Large intestine (tissue), 3 donors: ENCODE measurements around the gene RPS5. TPM values are rescaled to one million over a fixed set of nuclear protein-coding genes. Genes with fewer than 3 reads are reported as not detected.
A peak's percentile ranks its signal among the peaks of the same experiment; 100 is the strongest.
"Not testable (repeated sequence)": the region's sequence is repeated elsewhere in the genome, so short reads cannot be mapped to it uniquely, and the experiment has no call there.

Experiments
- DNase-seq, 2 donors: peaks; one replicate each; pipeline versions ENCODE4 v3.0.0 to v3.0.0-alpha.2; 2013
- H3K27ac ChIP-seq: one replicate; pipeline ENCODE4 v1.5.1; 2013; ENCODE audit warnings: low read length
- H3K27me3 ChIP-seq: 2 replicates; pipeline ENCODE4 v1.6.1; 2013; ENCODE audit warnings: low read length; ENCODE audit not compliant: control insufficient read depth, insufficient read depth
- H3K36me3 ChIP-seq: 2 replicates; pipeline ENCODE4 v1.6.1; 2013; ENCODE audit warnings: low read length; ENCODE audit not compliant: control insufficient read depth, insufficient read depth
- H3K4me1 ChIP-seq: one replicate; pipeline ENCODE4 v1.6.1; 2013; ENCODE audit warnings: low read length; ENCODE audit not compliant: control insufficient read depth, insufficient read depth
- H3K4me3 ChIP-seq: one replicate; pipeline ENCODE4 v1.5.1; 2013; ENCODE audit warnings: low read length
- H3K9me3 ChIP-seq: one replicate; pipeline ENCODE4 v1.6.1; 2013; ENCODE audit warnings: mild to moderate bottlenecking, low read depth, low read length, moderate library complexity; ENCODE audit not compliant: control insufficient read depth
- WGBS: methylation state at CpG from one replicate; pipeline ENCODE4 v1.1.5; 2013; ENCODE audit warnings: low lambda C conversion rate; ENCODE audit not compliant: insufficient coverage; 5-methylcytosine and 5-hydroxymethylcytosine counted together
- polyA plus RNA-seq: library from polyadenylated mRNA; unstranded; fragments of 120-200 nt; gene quantifications from one replicate; pipeline ENCODE4 v1.2.1, GENCODE V29; 2013

RPS5 gene
- polyA plus RNA-seq, 1 donor: 1,486 TPM

GRCh38 chr19:58396691-58397532 lies 9.8 kb downstream of the RPS5 start:
- H3K27me3 ChIP-seq: peaks cover 29% of the 10 kb centered on the region
- no peak overlapping the region for H3K4me3 ChIP-seq
- H3K9me3 ChIP-seq: peaks cover 3% of the 10 kb centered on the region
- H3K27ac ChIP-seq: no peak overlapping the region
- peaks cover 12% of the 10 kb centered on the region for H3K4me1 ChIP-seq
- H3K36me3 ChIP-seq: peaks cover 34% of the 10 kb centered on the region
- WGBS: no CpG with 5 or more reads among the region's 58 CpGs
- no peak for DNase-seq

GRCh38 chr19:58397533-58398037 lies 10.5 kb downstream of the RPS5 start:
- H3K27me3 ChIP-seq: peaks cover 29% of the 10 kb centered on the region
- no peak overlapping the region for H3K4me3 ChIP-seq
- DNase-seq: no peak
- peaks cover 28% of the 10 kb centered on the region for H3K36me3 ChIP-seq
- peaks cover 15% of the 10 kb centered on the region for H3K4me1 ChIP-seq
- WGBS: no CpG with 5 or more reads among the region's 7 CpGs
- peaks cover 3% of the 10 kb centered on the region for H3K9me3 ChIP-seq
- H3K27ac ChIP-seq: no peak overlapping the region

- WGBS: no CpG with 5 or more reads among the region's 4 CpGs
- Histone ChIP-seq H3K36me3 (peaks cover 23% of the 10 kb centered on the region), H3K4me3 (no peak overlapping the region), H3K9me3 (peaks cover 3% of the 10 kb centered on the region), H3K4me1 (peaks cover 15% of the 10 kb centered on the region), H3K27me3 (peaks cover 29% of the 10 kb centered on the region), H3K27ac (no peak overlapping the region)
- no peak for DNase-seq
These were observed 11.0 kb downstream of the RPS5 start for GRCh38 chr19:58398087-58398486.

- H3K27me3 ChIP-seq: peaks cover 29% of the 10 kb centered on the region
- H3K9me3 ChIP-seq: peaks cover 3% of the 10 kb centered on the region
- no peak overlapping the region for H3K27ac ChIP-seq
- WGBS: no CpG with 5 or more reads among the region's 6 CpGs
- peaks cover 18% of the 10 kb centered on the region for H3K36me3 ChIP-seq
- DNase-seq: no peak
- peaks cover 17% of the 10 kb centered on the region for H3K4me1 ChIP-seq
- H3K4me3 ChIP-seq: no peak overlapping the region
These were observed 11.5 kb downstream of the RPS5 start for GRCh38 chr19:58398545-58398944.

GRCh38 chr19:58399903-58400302 lies 12.8 kb downstream of the RPS5 start:
- peaks cover 5% of the 10 kb centered on the region for H3K36me3 ChIP-seq
- H3K9me3 ChIP-seq: peaks cover 3% of the 10 kb centered on the region
- no peak overlapping the region for H3K4me3 ChIP-seq
- no peak overlapping the region for H3K27ac ChIP-seq
- WGBS: no CpG with 5 or more reads among the region's 3 CpGs
- DNase-seq: no peak
- H3K27me3 ChIP-seq: peaks cover 29% of the 10 kb centered on the region
- H3K4me1 ChIP-seq: peaks cover 19% of the 10 kb centered on the region

- H3K4me1 ChIP-seq: peaks cover 19% of the 10 kb centered on the region
- no peaks in the 10 kb centered on the region for H3K36me3 ChIP-seq
- no CpG with 5 or more reads among the region's 18 CpGs for WGBS
- H3K9me3 ChIP-seq: peaks cover 3% of the 10 kb centered on the region
- DNase-seq: no peak
- H3K27ac ChIP-seq: no peak overlapping the region
- peak overlapping the region; percentile 45 for H3K4me3 ChIP-seq
- H3K27me3 ChIP-seq: peaks cover 25% of the 10 kb centered on the region
These were observed 13.3 kb downstream of the RPS5 start for GRCh38 chr19:58400316-58400915.

GRCh38 chr19:58400916-58401839 lies 14.1 kb downstream of the RPS5 start:
- Histone ChIP-seq H3K27me3 (peaks cover 18% of the 10 kb centered on the region), H3K27ac (peak overlapping the region; percentile 86), H3K9me3 (no peaks in the 10 kb centered on the region), H3K4me3 (peak overlapping the region; percentile 83), H3K36me3 (no peaks in the 10 kb centered on the region), H3K4me1 (peaks cover 16% of the 10 kb centered on the region)
- DNase-seq: peak; percentile 100
- no CpG with 5 or more reads among the region's 80 CpGs for WGBS

GRCh38 chr19:58401840-58402421 lies 14.9 kb downstream of the RPS5 start:
- Histone ChIP-seq H3K27ac (peak overlapping the region; percentile 86), H3K4me1 (peaks cover 16% of the 10 kb centered on the region), H3K4me3 (peak overlapping the region; percentile 83), H3K27me3 (peaks cover 15% of the 10 kb centered on the region), H3K36me3 (no peaks in the 10 kb centered on the region), H3K9me3 (no peaks in the 10 kb centered on the region)
- WGBS: no CpG with 5 or more reads among the region's 23 CpGs
- peak in 1 of 2 donors; percentile 34 for DNase-seq

GRCh38 chr19:58403920-58404478 lies 16.9 kb downstream of the RPS5 start:
- not testable (repeated sequence) for H3K36me3 ChIP-seq, H3K27me3 ChIP-seq, H3K4me3 ChIP-seq, H3K9me3 ChIP-seq
- H3K27ac ChIP-seq: peak overlapping the region; percentile 17
- WGBS: 40% methylated on average over 1 of the region's 5 CpGs
- DNase-seq: peak; percentile 69 to 87
- H3K4me1 ChIP-seq: peaks cover 16% of the 10 kb centered on the region
